CD4-positive, alpha-beta T cell (primary cell): ENCODE data around the gene CMIP. TPM values are rescaled to one million over a fixed set of nuclear protein-coding genes. Genes with fewer than 3 reads are reported as not detected.

Experiments used
- ATAC-seq: fragments of 200-7000 bp; cut with Tn5 transposase; one replicate; pipeline ENCODE4 v1.10.0; 2022; ENCODE audit warnings: mild to moderate bottlenecking; ENCODE audit not compliant: poor library complexity
- CTCF ChIA-PET: fragments of 350-600 bp; sonication (Branson Sonifier 250); formaldehyde crosslinking; loops from one replicate; lab custom pipeline; 2021; ENCODE audit warnings: antibody characterized with exemption, inconsistent platforms; lab: Charles Lee
- POLR2A ChIA-PET: fragments of 350-600 bp; sonication (Branson Sonifier 250); formaldehyde crosslinking; loops from one replicate; lab custom pipeline; 2021; ENCODE audit warnings: antibody characterized with exemption, inconsistent platforms; lab: Charles Lee
- DNase-seq, 14 experiments: peaks; one replicate each; pipeline ENCODE4 v3.0.0-alpha.2; 2013 to 2020; ENCODE audit warnings: mixed read lengths in 2 of 14
- H3K27ac ChIP-seq, 2 donors: one replicate each; pipeline versions ENCODE4 v1.5.1 to v1.7.0; 2013; ENCODE audit warnings: low read length in 2 of 2, low read depth in 1 of 2, mild to moderate bottlenecking in 1 of 2
- H3K27me3 ChIP-seq, 2 experiments: 1 replicate in 1 of 2; 2 replicates in 1 of 2; pipeline versions ENCODE4 v1.6.1 to v1.7.0; 2013; ENCODE audit warnings: low read length in 2 of 2, control low read depth in 1 of 2, mild to moderate bottlenecking in 1 of 2, moderate library complexity in 1 of 2; ENCODE audit not compliant: insufficient read depth in 2 of 2, control insufficient read depth in 1 of 2
- H3K36me3 ChIP-seq: one replicate; pipeline ENCODE4 v1.6.1; 2013; ENCODE audit warnings: low read length, control low read depth; ENCODE audit not compliant: insufficient read depth
- H3K4me1 ChIP-seq: one replicate; pipeline ENCODE4 v1.6.1; 2013; ENCODE audit warnings: low read length, control low read depth; ENCODE audit not compliant: insufficient read depth
- H3K4me3 ChIP-seq: one replicate; pipeline ENCODE4 v1.5.1; 2013; ENCODE audit warnings: mild to moderate bottlenecking, low read length, moderate library complexity
- H3K9me3 ChIP-seq, 2 experiments: 1 replicate in 1 of 2; 2 replicates in 1 of 2; pipeline versions ENCODE4 v1.6.1 to v1.7.0; 2013; ENCODE audit warnings: low read length in 2 of 2, mild to moderate bottlenecking in 2 of 2, control low read depth in 1 of 2, moderate library complexity in 1 of 2; ENCODE audit not compliant: control insufficient read depth in 1 of 2, insufficient read depth in 1 of 2
- H3K27ac Mint-ChIP-seq: one replicate; pipeline ENCODE4 v1.8.0; 2020; ENCODE audit warnings: mixed read lengths
- H3K27me3 Mint-ChIP-seq: one replicate; pipeline ENCODE4 v1.8.0; 2021; ENCODE audit warnings: mixed read lengths
- H3K36me3 Mint-ChIP-seq: one replicate; pipeline ENCODE4 v1.8.0; 2021; ENCODE audit warnings: low read depth, mixed read lengths
- H3K4me1 Mint-ChIP-seq: one replicate; pipeline ENCODE4 v1.8.0; 2021; ENCODE audit warnings: low read depth, mixed read lengths
- H3K4me3 Mint-ChIP-seq: one replicate; pipeline ENCODE4 v1.8.0; 2020; ENCODE audit warnings: mild to moderate bottlenecking, mixed read lengths
- H3K9me3 Mint-ChIP-seq: one replicate; pipeline ENCODE4 v1.8.0; 2020; ENCODE audit warnings: mixed read lengths
- CTCF ChIP-seq: fragments of 200-600 bp; IDR thresholded peaks from one replicate; pipeline ENCODE4 v1.8.0; 2022; ENCODE audit warnings: antibody characterized with exemption, mild to moderate bottlenecking
- intact Hi-C, 2 experiments: fragments of 100-400 bp; cut with DNase I in 1 of 2; cut with micrococcal nuclease in 1 of 2; formaldehyde crosslinking; loops; one replicate each; pipeline versions ENCODE4 v1.15.1 to v1.9.0; 2023 to 2025; cut with DNase I, micrococcal nuclease
- total RNA-seq, 174 experiments: library from RNA in 2 of 174; stranded (reverse) in 2 of 174; gene quantifications; one replicate each; pipeline ENCODE4 v1.2.3 and lab custom pipeline; 2021 to 2026

Gene CMIP
- total RNA-seq, 2 experiments from 2014 or later = 33.5 to 35.3 TPM

- H3K4me3 ChIP-seq = no peak overlapping the region
- peaks cover 74% of the 10 kb centered on the region for H3K4me1 Mint-ChIP-seq
- H3K27me3 Mint-ChIP-seq = no peaks in the 10 kb centered on the region
- H3K9me3 ChIP-seq = no peaks in the 10 kb centered on the region
- ChIA-PET POLR2A (no interaction called here), CTCF (no interaction called here)
- no peak for ATAC-seq
- no peak for DNase-seq
- no peaks in the 10 kb centered on the region for H3K9me3 Mint-ChIP-seq
- TF ChIP-seq CTCF = no peak
- peaks cover 45% of the 10 kb centered on the region for H3K36me3 Mint-ChIP-seq
- H3K27ac Mint-ChIP-seq = no peak overlapping the region
- H3K4me3 Mint-ChIP-seq = no peak overlapping the region
- no peaks in the 10 kb centered on the region for H3K27me3 ChIP-seq
- peaks cover 45% of the 10 kb centered on the region for H3K4me1 ChIP-seq
- intact Hi-C loops = no loop called here
- H3K36me3 ChIP-seq = peaks cover 12% of the 10 kb centered on the region
- H3K27ac ChIP-seq = no peak overlapping the region
Measured at GRCh38 chr16:81460075-81460474, 15.5 kb downstream of the CMIP start.

GRCh38 chr16:81461243-81461642 lies 16.6 kb downstream of the CMIP start:
- H3K36me3 ChIP-seq = peaks cover 12% of the 10 kb centered on the region
- H3K4me1 ChIP-seq = peaks cover 56% of the 10 kb centered on the region
- DNase-seq (no peak), ATAC-seq (no peak)
- H3K9me3 ChIP-seq = no peaks in the 10 kb centered on the region
- H3K27ac ChIP-seq = no peak overlapping the region
- H3K27me3 Mint-ChIP-seq = no peaks in the 10 kb centered on the region
- intact Hi-C loops = no loop called here
- H3K4me3 ChIP-seq = no peak overlapping the region
- H3K9me3 Mint-ChIP-seq = no peaks in the 10 kb centered on the region
- H3K36me3 Mint-ChIP-seq = peaks cover 38% of the 10 kb centered on the region
- CTCF ChIA-PET = no interaction called here
- H3K4me3 Mint-ChIP-seq = no peak overlapping the region
- H3K27ac Mint-ChIP-seq = peak overlapping the region; percentile 49
- POLR2A ChIA-PET = interaction anchor here (0.9 kb wide), 1 partner anchor 9 kb away, joined by 3 read pairs; no protein-coding TSS in a partner anchor
- no peak for TF ChIP-seq CTCF
- H3K27me3 ChIP-seq = no peaks in the 10 kb centered on the region
- H3K4me1 Mint-ChIP-seq = peaks cover 78% of the 10 kb centered on the region

- ATAC-seq = no peak
- intact Hi-C loops = no loop called here
- H3K27me3 Mint-ChIP-seq = no peaks in the 10 kb centered on the region
- Histone ChIP-seq H3K36me3 (peaks cover 12% of the 10 kb centered on the region), H3K27ac (no peak overlapping the region), H3K4me3 (no peak overlapping the region), H3K4me1 (peaks cover 58% of the 10 kb centered on the region), H3K9me3 (no peaks in the 10 kb centered on the region), H3K27me3 (no peaks in the 10 kb centered on the region)
- no peak overlapping the region for H3K4me3 Mint-ChIP-seq
- ChIA-PET CTCF (no interaction called here), POLR2A (interaction anchor here (0.9 kb wide), 1 partner anchor 8 kb away, joined by 3 read pairs; no protein-coding TSS in a partner anchor)
- TF ChIP-seq CTCF = no peak
- H3K4me1 Mint-ChIP-seq = peaks cover 84% of the 10 kb centered on the region
- H3K36me3 Mint-ChIP-seq = peaks cover 34% of the 10 kb centered on the region
- peak overlapping the region; percentile 29 for H3K27ac Mint-ChIP-seq
- no peaks in the 10 kb centered on the region for H3K9me3 Mint-ChIP-seq
- DNase-seq = no peak
Measured at GRCh38 chr16:81461766-81462165, 17.2 kb downstream of the CMIP start.
